Astrocyte (in vitro differentiated cells and primary cell): Measurements from ENCODE around the gene ABHD2. TPM values are rescaled to one million over a fixed set of nuclear protein-coding genes. Genes with fewer than 3 reads are reported as not detected.
"Not testable (repeated sequence)": the region's sequence is repeated elsewhere in the genome, so short reads cannot be mapped to it uniquely, and the experiment has no call there.

Source experiments
- DNase-seq: peaks from one replicate; pipeline ENCODE4 v3.0.0-alpha.2; 2010; ENCODE audit warnings: low read depth
- FAIRE-seq: peaks from 2 replicates; lab custom pipeline; 2011; peaks lifted over from hg19 to GRCh38; lab: Jason Lieb, UNC
- H2AFZ ChIP-seq: 2 replicates; pipeline ENCODE4 v1.6.0; 2012; ENCODE audit warnings: low read depth, low read length, inconsistent platforms
- H3K27ac ChIP-seq: 2 replicates; pipeline ENCODE4 v1.5.1; 2011; ENCODE audit warnings: low read depth, low read length, inconsistent platforms
- H3K27me3 ChIP-seq: 2 replicates; pipeline ENCODE4 v1.6.0; 2011; ENCODE audit warnings: low read length, inconsistent platforms; ENCODE audit not compliant: insufficient read depth
- H3K36me3 ChIP-seq: 2 replicates; pipeline ENCODE4 v1.5.1; 2011; ENCODE audit warnings: low read length, inconsistent platforms; ENCODE audit not compliant: insufficient read depth
- H3K4me1 ChIP-seq: 2 replicates; pipeline ENCODE4 v1.5.1; 2011; ENCODE audit warnings: low read length, inconsistent platforms; ENCODE audit not compliant: insufficient read depth
- H3K4me2 ChIP-seq: 2 replicates; pipeline ENCODE4 v1.6.0; 2012; ENCODE audit warnings: low read length, inconsistent platforms
- H3K4me3 ChIP-seq: 2 replicates; pipeline ENCODE4 v1.5.1; 2011; ENCODE audit warnings: low read depth, mild to moderate bottlenecking, low read length, inconsistent platforms; ENCODE audit not compliant: insufficient read depth
- H3K79me2 ChIP-seq: 2 replicates; pipeline ENCODE4 v1.6.0; 2012; ENCODE audit warnings: mild to moderate bottlenecking, low read length, inconsistent platforms; ENCODE audit not compliant: insufficient read depth
- H3K9ac ChIP-seq: 2 replicates; pipeline ENCODE4 v1.6.0; 2012; ENCODE audit warnings: mild to moderate bottlenecking, low read length, inconsistent platforms
- H3K9me3 ChIP-seq: 2 replicates; pipeline ENCODE4 v1.5.1; 2012; ENCODE audit warnings: low read depth, mild to moderate bottlenecking, low read length, inconsistent platforms; ENCODE audit not compliant: insufficient read depth
- H4K20me1 ChIP-seq: 2 replicates; pipeline ENCODE4 v1.6.0; 2012; ENCODE audit warnings: low read length, inconsistent platforms; ENCODE audit not compliant: insufficient read depth
- H3K27ac Mint-ChIP-seq: one replicate; pipeline ENCODE4 v1.8.0; 2021; ENCODE audit warnings: mild to moderate bottlenecking, mixed read lengths; ENCODE audit not compliant: unreplicated experiment
- H3K27me3 Mint-ChIP-seq: one replicate; pipeline ENCODE4 v1.8.0; 2021; ENCODE audit warnings: low read depth, mixed read lengths; ENCODE audit not compliant: unreplicated experiment
- H3K36me3 Mint-ChIP-seq: one replicate; pipeline ENCODE4 v1.8.0; 2021; ENCODE audit warnings: low read depth, mixed read lengths; ENCODE audit not compliant: unreplicated experiment
- H3K4me1 Mint-ChIP-seq: one replicate; pipeline ENCODE4 v1.8.0; 2021; ENCODE audit warnings: low read depth, mixed read lengths; ENCODE audit not compliant: unreplicated experiment
- H3K4me3 Mint-ChIP-seq: one replicate; pipeline ENCODE4 v1.8.0; 2021; ENCODE audit warnings: mild to moderate bottlenecking, moderate library complexity, mixed read lengths; ENCODE audit not compliant: unreplicated experiment
- H3K9me3 Mint-ChIP-seq: one replicate; pipeline ENCODE4 v1.8.0; 2021; ENCODE audit warnings: mild to moderate bottlenecking, mixed read lengths; ENCODE audit not compliant: unreplicated experiment
- EZH2 ChIP-seq: IDR thresholded peaks from 2 replicates; pipeline ENCODE4 v1.6.1; 2012; ENCODE audit warnings: mild to moderate bottlenecking, low read length, inconsistent platforms; ENCODE audit not compliant: insufficient read depth
- total RNA-seq: library from RNA; stranded (reverse); gene quantifications from 2 replicates; pipeline ENCODE4 v1.2.1, GENCODE V29; 2021
- TF ChIP-seq, protein P1 (sequence below): IDR thresholded peaks from 2 replicates; pipeline ENCODE4 v1.5.1; 2011; ENCODE audit warnings: low read depth, mild to moderate bottlenecking, inconsistent platforms, low read length, moderate library complexity; ENCODE audit not compliant: insufficient read depth

Gene ABHD2
- total RNA-seq, 1 donor from 2014 or later = 41.3 TPM

DNA sequence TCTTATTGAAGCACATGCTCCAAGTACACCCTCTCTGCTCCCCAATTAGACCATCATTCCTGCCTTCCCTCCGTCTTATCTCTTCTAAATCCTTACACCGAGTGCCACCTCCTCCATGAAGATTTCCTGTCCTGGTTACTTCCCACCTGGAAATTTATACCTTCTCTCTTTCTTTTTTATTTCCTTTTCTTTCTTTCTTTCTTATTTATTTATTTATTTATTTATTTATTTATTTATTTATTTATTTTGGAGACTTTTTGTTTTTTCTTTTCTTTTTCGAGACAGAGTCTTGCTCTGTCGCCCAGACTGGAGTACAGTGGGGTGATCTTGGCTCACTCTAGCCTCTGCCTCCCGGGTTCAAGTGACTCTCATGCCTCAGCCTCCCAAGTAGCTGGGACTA is 45.9 kb upstream of the ABHD2 start:
- Mint-ChIP-seq H3K4me1 (peaks cover 3% of the 10 kb centered on the region), H3K27ac (no peak overlapping the region), H3K9me3 (peaks cover 2% of the 10 kb centered on the region), H3K27me3 (peaks cover 7% of the 10 kb centered on the region), H3K4me3 (no peak overlapping the region), H3K36me3 (peaks cover 2% of the 10 kb centered on the region)
- Histone ChIP-seq H2AFZ (no peak overlapping the region), H3K79me2 (no peaks in the 10 kb centered on the region), H3K4me2 (no peak overlapping the region), H3K4me1 (peaks cover 9% of the 10 kb centered on the region), H3K9me3 (no peaks in the 10 kb centered on the region), H3K27ac (no peak overlapping the region), H3K9ac (no peak overlapping the region), H3K36me3 (no peaks in the 10 kb centered on the region), H3K4me3 (no peak overlapping the region), H3K27me3 (no peaks in the 10 kb centered on the region), H4K20me1 (no peaks in the 10 kb centered on the region)
- FAIRE-seq (no peak), DNase-seq (no peak)
- TF ChIP-seq, protein P1, sequence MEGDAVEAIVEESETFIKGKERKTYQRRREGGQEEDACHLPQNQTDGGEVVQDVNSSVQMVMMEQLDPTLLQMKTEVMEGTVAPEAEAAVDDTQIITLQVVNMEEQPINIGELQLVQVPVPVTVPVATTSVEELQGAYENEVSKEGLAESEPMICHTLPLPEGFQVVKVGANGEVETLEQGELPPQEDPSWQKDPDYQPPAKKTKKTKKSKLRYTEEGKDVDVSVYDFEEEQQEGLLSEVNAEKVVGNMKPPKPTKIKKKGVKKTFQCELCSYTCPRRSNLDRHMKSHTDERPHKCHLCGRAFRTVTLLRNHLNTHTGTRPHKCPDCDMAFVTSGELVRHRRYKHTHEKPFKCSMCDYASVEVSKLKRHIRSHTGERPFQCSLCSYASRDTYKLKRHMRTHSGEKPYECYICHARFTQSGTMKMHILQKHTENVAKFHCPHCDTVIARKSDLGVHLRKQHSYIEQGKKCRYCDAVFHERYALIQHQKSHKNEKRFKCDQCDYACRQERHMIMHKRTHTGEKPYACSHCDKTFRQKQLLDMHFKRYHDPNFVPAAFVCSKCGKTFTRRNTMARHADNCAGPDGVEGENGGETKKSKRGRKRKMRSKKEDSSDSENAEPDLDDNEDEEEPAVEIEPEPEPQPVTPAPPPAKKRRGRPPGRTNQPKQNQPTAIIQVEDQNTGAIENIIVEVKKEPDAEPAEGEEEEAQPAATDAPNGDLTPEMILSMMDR = no peak
- no peak for TF ChIP-seq EZH2

DNA sequence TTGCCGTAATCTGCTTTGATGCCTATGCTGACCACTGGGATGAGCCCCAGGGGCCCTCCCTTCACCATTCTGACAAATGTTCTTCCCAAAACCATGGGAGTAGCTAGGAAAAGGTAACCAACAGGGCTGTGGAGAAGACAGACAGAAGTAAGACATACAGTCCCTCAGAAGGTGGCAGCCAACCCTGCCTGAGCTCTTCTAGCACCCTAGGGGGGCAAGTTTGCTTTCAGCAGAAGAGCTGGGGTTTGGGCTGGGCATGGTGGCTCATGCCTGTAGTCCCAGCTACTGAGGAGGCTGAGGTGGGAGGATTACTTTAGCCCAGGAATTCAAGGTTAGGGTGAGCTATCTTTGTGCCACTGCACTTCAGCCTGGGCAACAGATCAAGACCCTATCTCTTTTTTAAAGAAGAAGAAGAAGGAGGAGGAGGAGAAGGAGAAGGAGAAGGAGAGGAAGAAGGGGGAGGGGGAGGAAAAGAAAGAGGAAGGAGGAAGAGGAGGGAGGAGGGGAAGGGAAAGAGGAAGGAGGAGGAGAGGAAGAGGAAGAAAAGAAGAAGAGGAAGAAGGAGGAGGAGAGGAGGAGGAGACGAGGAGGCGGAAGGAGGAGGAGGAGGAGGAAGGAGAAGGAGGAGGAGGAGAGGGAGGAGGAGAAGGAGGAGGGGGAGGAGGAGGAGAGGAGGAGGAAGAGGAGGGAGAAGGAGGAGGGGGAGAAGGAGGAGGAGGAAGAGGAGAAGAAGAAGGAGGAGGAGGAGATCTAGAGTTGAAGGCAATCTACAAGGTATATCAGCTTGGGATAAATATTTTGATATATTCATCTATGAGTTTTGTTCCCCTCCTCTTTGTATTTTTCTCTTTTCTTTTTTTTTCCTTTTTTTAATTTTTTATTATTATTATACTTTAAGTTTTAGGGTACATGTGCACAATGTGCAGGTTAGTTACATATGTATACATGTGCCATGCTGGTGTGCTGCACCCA is 44.9 kb upstream of the ABHD2 start:
- no peak overlapping the region for H3K4me3 Mint-ChIP-seq
- Histone ChIP-seq H3K4me2 (no peak overlapping the region), H3K27ac (no peak overlapping the region), H3K79me2 (no peaks in the 10 kb centered on the region), H3K9me3 (no peaks in the 10 kb centered on the region), H3K36me3 (no peaks in the 10 kb centered on the region), H3K9ac (no peak overlapping the region), H2AFZ (no peak overlapping the region), H4K20me1 (no peaks in the 10 kb centered on the region), H3K4me3 (no peak overlapping the region), H3K27me3 (no peaks in the 10 kb centered on the region), H3K4me1 (peaks cover 9% of the 10 kb centered on the region)
- peaks cover 3% of the 10 kb centered on the region for H3K4me1 Mint-ChIP-seq
- H3K36me3 Mint-ChIP-seq = peaks cover 2% of the 10 kb centered on the region
- no peak overlapping the region for H3K27ac Mint-ChIP-seq
- no peak for DNase-seq
- no peak for TF ChIP-seq EZH2
- H3K27me3 Mint-ChIP-seq = peaks cover 7% of the 10 kb centered on the region
- no peak for FAIRE-seq
- H3K9me3 Mint-ChIP-seq = peaks cover 2% of the 10 kb centered on the region

DNA sequence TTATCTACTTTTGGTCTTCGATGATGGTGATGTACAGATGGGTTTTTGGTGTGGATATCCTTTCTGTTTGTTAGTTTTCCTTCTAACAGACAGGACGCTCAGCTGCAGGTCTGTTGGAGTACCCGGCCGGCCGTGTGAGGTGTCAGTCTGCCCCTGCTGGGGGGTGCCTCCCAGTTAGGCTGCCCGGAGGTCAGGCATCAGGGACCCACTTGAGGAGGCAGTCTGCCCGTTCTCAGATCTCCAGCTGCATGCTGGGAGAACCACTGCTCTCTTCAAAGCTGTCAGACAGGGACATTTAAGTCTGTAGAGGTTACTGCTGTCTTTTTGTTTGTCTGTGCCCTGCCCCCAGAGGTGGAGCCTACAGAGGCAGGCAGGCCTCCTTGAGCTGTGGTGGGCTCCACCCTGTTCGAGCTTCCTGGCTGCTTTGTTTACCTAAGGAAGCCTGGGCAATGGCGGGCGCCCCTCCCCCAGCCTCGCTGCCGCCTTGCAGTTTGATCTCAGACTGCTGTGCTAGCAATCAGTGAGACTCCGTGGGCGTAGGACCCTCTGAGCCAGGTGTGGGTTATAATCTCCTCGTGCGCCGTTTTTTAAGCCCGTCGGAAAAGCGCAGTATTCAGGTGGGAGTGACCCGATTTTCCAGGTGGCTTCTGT is 39.1 kb upstream of the ABHD2 start:
- not testable (repeated sequence) for FAIRE-seq, H3K36me3 Mint-ChIP-seq, H3K4me3 ChIP-seq, H3K36me3 ChIP-seq, H3K27me3 ChIP-seq, H3K79me2 ChIP-seq, H4K20me1 ChIP-seq, H3K4me3 Mint-ChIP-seq, H3K27ac Mint-ChIP-seq, DNase-seq, H3K9me3 ChIP-seq, H3K27ac ChIP-seq, H3K27me3 Mint-ChIP-seq, H3K4me2 ChIP-seq, H3K9me3 Mint-ChIP-seq, H2AFZ ChIP-seq, H3K9ac ChIP-seq
- peaks cover 18% of the 10 kb centered on the region for H3K4me1 Mint-ChIP-seq
- H3K4me1 ChIP-seq = peaks cover 15% of the 10 kb centered on the region
